B cell (primary cell): ENCODE measurements around the gene TSEN34.

Experiments used
- CTCF ChIP-seq: fragments of 200-600 bp; IDR thresholded peaks from one replicate; pipeline ENCODE4 v1.8.0; 2022; ENCODE audit warnings: antibody characterized with exemption, mild to moderate bottlenecking
- EZH2 ChIP-seq: IDR thresholded peaks from 2 replicates; pipeline ENCODE4 v1.6.1; 2012; ENCODE audit warnings: borderline replicate concordance, low read depth, mild to moderate bottlenecking, moderate library complexity, low read length; ENCODE audit not compliant: insufficient read depth, poor library complexity, severe bottlenecking

GRCh38 chr19:54216869-54217268, 25.8 kb downstream of the TSEN34 start:
- no peak for TF ChIP-seq CTCF
- TF ChIP-seq EZH2, result no peak
